ENCODE data around the gene SLC4A9. TPM values are rescaled to one million over a fixed set of nuclear protein-coding genes. Genes with fewer than 3 reads are reported as not detected.

SLC4A9 gene
- total RNA-seq = under 1 TPM in 2 of 8 experiments, not detected in 6; 0.05 to 0.52 TPM

GRCh38 chr5:140360101-140360500 lies at the start of gene SLC4A9:
Gene SLC4A9 (plus strand): TSS chr5:140360194. CDS start chr5:140360237, 43 bp downstream.
- Histone ChIP-seq H3K4me1 (replicated peaks in 1 of 2) (peaks cover 3 to 4% of the 10 kb centered on the region in 2 donors), H3K4me3 (no peak within 1 kb of the TSS), H3K27ac (no peak within 1 kb of the TSS)
- in situ Hi-C loops (cut with MboI; ENCODE audit: low pct_unique_long_range_greater_than_20kb in 2 of 9, low sequenced_read_pairs in 9 of 9, unreplicated experiment in 9 of 9) = loop anchor here in 2 of 9 experiments (25.0 kb wide), 1 partner anchor 123 kb away; no protein-coding TSS in a partner anchor
- WGBS, 10 experiments = 86 to 90% methylated on average over 1 to 2 of the region's 2 CpGs; no CpG with 5 or more reads in 8 of the 10 experiments
- ATAC-seq (replicated peaks in 6 of 8) = no peak

GRCh38 chr5:140310434-140310833 lies 49.6 kb upstream of the SLC4A9 start:
- no peaks in the 10 kb centered on the region for H3K4me1 ChIP-seq (replicated peaks in 1 of 2)
- H3K27ac ChIP-seq = no peak overlapping the region
- H3K4me3 ChIP-seq = no peak overlapping the region
- no peak for ATAC-seq (replicated peaks in 6 of 8)
- 38 to 100% (median 66%) methylated on average over 1 to 2 of the region's 2 CpGs; no CpG with 5 or more reads in 2 of the 10 experiments for WGBS, 10 experiments
- in situ Hi-C loops (cut with MboI; ENCODE audit: low pct_unique_long_range_greater_than_20kb in 2 of 9, low sequenced_read_pairs in 9 of 9, unreplicated experiment in 9 of 9) = no loop called here

DNA sequence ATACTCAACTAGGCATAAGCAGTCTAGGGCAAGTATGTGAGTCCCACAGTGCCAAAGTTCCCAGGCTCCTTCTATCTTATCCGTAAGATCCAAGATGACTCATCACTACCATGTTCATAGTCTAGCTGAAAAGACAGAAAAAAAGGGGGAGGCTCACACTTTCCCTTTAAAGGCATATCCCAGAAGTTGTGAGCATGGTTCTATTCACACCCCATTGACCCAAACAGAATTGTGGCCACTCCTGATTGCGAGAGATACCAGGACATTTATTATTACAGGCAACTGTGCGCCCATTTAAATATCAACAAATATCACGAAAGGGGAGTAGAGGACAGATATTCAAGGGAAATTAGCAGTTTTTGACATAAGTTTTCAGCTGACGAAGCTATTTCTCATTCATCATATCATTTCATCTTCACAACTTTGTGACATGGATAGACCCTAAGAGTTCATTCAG lies 49.0 kb upstream of the SLC4A9 start:
- WGBS, 10 experiments = 42 to 90% (median 74%) methylated on average over 2 to 5 of the region's 5 CpGs; no CpG with 5 or more reads in 3 of the 10 experiments
- Histone ChIP-seq H3K4me3 (no peak overlapping the region), H3K27ac (no peak overlapping the region), H3K4me1 (replicated peaks in 1 of 2) (no peaks in the 10 kb centered on the region)
- in situ Hi-C loops (cut with MboI; ENCODE audit: low pct_unique_long_range_greater_than_20kb in 2 of 9, low sequenced_read_pairs in 9 of 9, unreplicated experiment in 9 of 9) = no loop called here
- ATAC-seq (replicated peaks in 6 of 8) = peak in 7 of 8 experiments; percentile 57 to 85 (median 73)

GRCh38 chr5:140312067-140312790 lies 47.8 kb upstream of the SLC4A9 start:
- in situ Hi-C loops (cut with MboI; ENCODE audit: low pct_unique_long_range_greater_than_20kb in 2 of 9, low sequenced_read_pairs in 9 of 9, unreplicated experiment in 9 of 9) = no loop called here
- WGBS, 10 experiments = 0 to 80% (median 30%) methylated on average over 1 to 4 of the region's 4 CpGs; no CpG with 5 or more reads in 1 of the 10 experiments
- Histone ChIP-seq H3K27ac (no peak overlapping the region), H3K4me3 (no peak overlapping the region), H3K4me1 (replicated peaks in 1 of 2) (no peaks in the 10 kb centered on the region)
- peak in 2 of 8 experiments; percentile 60 to 75 for ATAC-seq (replicated peaks in 6 of 8)

DNA sequence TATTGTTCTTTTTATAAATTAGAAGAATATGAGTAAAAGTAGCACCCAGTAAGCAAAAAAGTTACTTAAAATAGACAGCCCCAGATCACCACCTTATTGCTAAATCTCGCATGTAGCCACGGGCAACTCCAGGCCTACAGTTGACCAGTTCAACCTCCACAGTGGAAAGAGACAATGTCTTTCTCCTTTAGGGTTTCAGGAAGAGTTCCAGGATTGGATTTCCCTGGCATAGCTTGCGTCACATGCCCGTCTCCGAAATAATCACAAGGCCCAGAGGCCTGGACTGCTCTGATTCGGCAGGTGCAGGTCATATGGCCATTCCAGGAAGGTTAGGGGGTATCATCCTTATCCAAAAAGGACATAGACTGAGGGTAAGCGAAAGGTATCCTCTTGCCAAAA lies 47.2 kb upstream of the SLC4A9 start:
- no peaks in the 10 kb centered on the region for H3K4me1 ChIP-seq (replicated peaks in 1 of 2)
- no peak overlapping the region for H3K4me3 ChIP-seq
- H3K27ac ChIP-seq = no peak overlapping the region
- ATAC-seq (replicated peaks in 6 of 8) = no peak
- in situ Hi-C loops (cut with MboI; ENCODE audit: low pct_unique_long_range_greater_than_20kb in 2 of 9, low sequenced_read_pairs in 9 of 9, unreplicated experiment in 9 of 9) = no loop called here
- WGBS, 10 experiments = 85 to 100% (median 88%) methylated on average over 1 to 7 of the region's 7 CpGs; no CpG with 5 or more reads in 2 of the 10 experiments

DNA sequence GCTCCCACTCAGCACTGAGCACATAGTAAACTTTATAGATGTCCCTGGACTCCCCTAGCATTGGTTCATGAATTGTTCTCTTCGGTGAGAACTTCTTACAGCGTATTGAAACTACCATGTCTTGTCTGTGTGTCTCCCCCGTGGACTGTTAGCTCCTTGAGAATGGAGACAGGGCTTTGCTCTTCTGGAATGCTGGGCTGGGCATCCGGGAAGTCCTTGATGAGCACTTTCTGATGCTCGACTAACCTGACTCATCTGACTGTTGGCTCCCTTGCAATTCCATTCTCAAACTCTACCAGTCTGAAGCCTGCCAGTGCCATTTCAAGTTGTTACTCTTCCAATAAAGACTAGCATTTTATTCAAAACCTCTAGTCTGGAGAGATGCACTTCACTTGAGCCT lies 42.1 kb upstream of the SLC4A9 start:
- ATAC-seq (replicated peaks in 6 of 8) = peak in 3 of 8 experiments; percentile 42 to 74 (median 56)
- in situ Hi-C loops (cut with MboI; ENCODE audit: low pct_unique_long_range_greater_than_20kb in 2 of 9, low sequenced_read_pairs in 9 of 9, unreplicated experiment in 9 of 9) = no loop called here

DNA sequence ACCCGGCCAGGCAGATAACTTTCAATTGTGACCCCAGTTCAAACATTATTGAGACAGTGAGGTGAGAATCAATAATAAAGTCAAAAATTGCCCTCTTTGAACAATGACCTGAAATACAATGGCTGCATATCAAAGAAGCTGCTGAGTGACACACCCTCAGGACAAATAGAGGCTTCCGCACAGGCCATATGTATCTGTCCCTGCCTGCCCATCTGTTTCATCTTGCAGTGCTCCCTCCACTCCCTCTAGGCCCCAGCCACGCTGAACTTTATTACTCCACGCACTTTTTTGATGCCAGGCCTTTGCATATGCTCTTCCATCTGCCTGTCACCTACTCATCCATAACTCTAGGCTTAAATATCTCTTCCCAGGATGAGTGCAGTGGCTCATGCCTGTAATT lies 41.2 kb upstream of the SLC4A9 start:
- ATAC-seq (replicated peaks in 6 of 8) = no peak
- 36 to 100% (median 80%) methylated on average over 1 to 4 of the region's 4 CpGs; no CpG with 5 or more reads in 3 of the 10 experiments for WGBS, 10 experiments
- Histone ChIP-seq H3K4me1 (replicated peaks in 1 of 2) (peaks cover 0 to 2% of the 10 kb centered on the region in 2 donors), H3K4me3 (no peak overlapping the region), H3K27ac (no peak overlapping the region)
- in situ Hi-C loops (cut with MboI; ENCODE audit: low pct_unique_long_range_greater_than_20kb in 2 of 9, low sequenced_read_pairs in 9 of 9, unreplicated experiment in 9 of 9) = no loop called here

More for the DNA sequence above, 42.1 kb upstream of the SLC4A9 start:
- WGBS, 10 experiments = 27 to 92% (median 79%) methylated on average over 1 to 5 of the region's 5 CpGs; no CpG with 5 or more reads in 3 of the 10 experiments
- H3K4me3 ChIP-seq = no peak overlapping the region
- no peak overlapping the region for H3K27ac ChIP-seq
- no peaks in the 10 kb centered on the region for H3K4me1 ChIP-seq (replicated peaks in 1 of 2)

- WGBS, 10 experiments = 80 to 83% methylated on average over 1 of the region's 1 CpG; no CpG with 5 or more reads in 8 of the 10 experiments
- ATAC-seq (replicated peaks in 6 of 8) = no peak
- no peak overlapping the region for H3K4me3 ChIP-seq
- peaks cover 0 to 2% of the 10 kb centered on the region in 2 donors for H3K4me1 ChIP-seq (replicated peaks in 1 of 2)
- no peak overlapping the region for H3K27ac ChIP-seq
- in situ Hi-C loops (cut with MboI; ENCODE audit: low pct_unique_long_range_greater_than_20kb in 2 of 9, low sequenced_read_pairs in 9 of 9, unreplicated experiment in 9 of 9) = no loop called here
Observed at GRCh38 chr5:140319833-140320232, 40.2 kb upstream of the SLC4A9 start.

GRCh38 chr5:140321796-140322195 lies 38.2 kb upstream of the SLC4A9 start:
- no peak for ATAC-seq (replicated peaks in 6 of 8)
- in situ Hi-C loops (cut with MboI; ENCODE audit: low pct_unique_long_range_greater_than_20kb in 2 of 9, low sequenced_read_pairs in 9 of 9, unreplicated experiment in 9 of 9) = no loop called here
- no peak overlapping the region for H3K27ac ChIP-seq
- peaks cover 0 to 2% of the 10 kb centered on the region in 2 donors for H3K4me1 ChIP-seq (replicated peaks in 1 of 2)
- 33 to 100% (median 100%) methylated on average over 1 to 2 of the region's 2 CpGs; no CpG with 5 or more reads in 5 of the 10 experiments for WGBS, 10 experiments
- no peak overlapping the region for H3K4me3 ChIP-seq

GRCh38 chr5:140322751-140323731 lies 37.0 kb upstream of the SLC4A9 start:
- ATAC-seq (replicated peaks in 6 of 8) = peak in 3 of 8 experiments; percentile 42 to 82 (median 59)
- in situ Hi-C loops (cut with MboI; ENCODE audit: low pct_unique_long_range_greater_than_20kb in 2 of 9, low sequenced_read_pairs in 9 of 9, unreplicated experiment in 9 of 9) = no loop called here
- no peak overlapping the region for H3K27ac ChIP-seq
- WGBS, 10 experiments = 40 to 100% (median 72%) methylated on average over 1 to 4 of the region's 9 CpGs; no CpG with 5 or more reads in 3 of the 10 experiments
- H3K4me3 ChIP-seq = no peak overlapping the region
- peaks cover 0 to 8% of the 10 kb centered on the region in 2 donors for H3K4me1 ChIP-seq (replicated peaks in 1 of 2)

- ATAC-seq (replicated peaks in 6 of 8) = no peak
- H3K27ac ChIP-seq = no peak overlapping the region
- WGBS, 10 experiments = 40 to 100% (median 69%) methylated on average over 1 to 2 of the region's 5 CpGs; no CpG with 5 or more reads in 4 of the 10 experiments
- no peak overlapping the region for H3K4me3 ChIP-seq
- H3K4me1 ChIP-seq (replicated peaks in 1 of 2) = peaks cover 0 to 8% of the 10 kb centered on the region in 2 donors
- in situ Hi-C loops (cut with MboI; ENCODE audit: low pct_unique_long_range_greater_than_20kb in 2 of 9, low sequenced_read_pairs in 9 of 9, unreplicated experiment in 9 of 9) = no loop called here
Observed at GRCh38 chr5:140324041-140324600, 35.9 kb upstream of the SLC4A9 start.

- peaks cover 0 to 8% of the 10 kb centered on the region in 2 donors for H3K4me1 ChIP-seq (replicated peaks in 1 of 2)
- no peak overlapping the region for H3K4me3 ChIP-seq
- no peak overlapping the region for H3K27ac ChIP-seq
- WGBS, 10 experiments = 0 to 100% (median 40%) methylated on average over 1 of the region's 1 CpG; no CpG with 5 or more reads in 3 of the 10 experiments
- ATAC-seq (replicated peaks in 6 of 8) = no peak
- in situ Hi-C loops (cut with MboI; ENCODE audit: low pct_unique_long_range_greater_than_20kb in 2 of 9, low sequenced_read_pairs in 9 of 9, unreplicated experiment in 9 of 9) = no loop called here
Observed at GRCh38 chr5:140324617-140325241, 35.3 kb upstream of the SLC4A9 start.
